DLD1 (cell line): ENCODE data around the gene CHST12.

Source experiments
- in situ Hi-C: cut with HindIII; loops from 2 replicates; pipeline ENCODE4 v1.10.0; 2017; ENCODE audit warnings: low sequenced_read_pairs

CHST12 gene

DNA sequence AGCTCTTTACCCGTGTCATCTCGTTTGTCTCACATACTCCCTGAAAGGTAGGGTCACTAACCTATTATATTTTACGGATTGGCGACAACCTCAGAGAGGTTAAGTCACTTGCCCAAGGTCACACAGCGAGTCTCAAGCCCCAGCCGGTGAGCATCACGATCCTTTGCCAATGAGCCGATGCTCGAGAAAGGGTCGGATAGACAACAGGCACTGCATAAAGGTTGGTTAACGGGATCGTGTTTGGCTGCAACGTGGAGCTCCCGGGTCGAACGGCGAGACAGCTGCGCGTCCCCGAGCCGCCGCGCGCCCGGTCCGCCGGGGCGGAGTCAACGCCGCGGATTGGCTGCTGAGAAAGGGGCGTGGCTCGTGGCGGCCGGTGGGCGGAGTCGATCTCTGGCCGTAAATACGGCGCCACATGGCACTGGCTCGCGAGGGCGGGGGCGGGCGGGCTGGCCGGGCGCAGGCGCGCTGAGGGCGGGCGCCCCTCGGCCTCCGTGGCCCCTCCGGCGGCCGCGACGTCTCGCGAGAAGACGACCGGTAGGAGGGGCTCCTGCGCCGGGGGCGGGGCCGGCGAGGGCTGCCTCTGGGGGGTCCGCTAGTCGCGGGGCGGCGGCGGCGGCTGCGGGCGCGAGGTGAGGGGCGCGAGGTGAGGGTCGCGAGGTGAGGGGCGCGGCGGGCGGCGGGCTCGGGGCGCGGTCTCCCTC, at the start of gene CHST12:
TSS of gene CHST12 (plus strand) at position 598 of the 704 bp plus-strand sequence. CDS start 29,029 bp downstream, outside the sequence.
- in situ Hi-C loops: no loop called here

DNA sequence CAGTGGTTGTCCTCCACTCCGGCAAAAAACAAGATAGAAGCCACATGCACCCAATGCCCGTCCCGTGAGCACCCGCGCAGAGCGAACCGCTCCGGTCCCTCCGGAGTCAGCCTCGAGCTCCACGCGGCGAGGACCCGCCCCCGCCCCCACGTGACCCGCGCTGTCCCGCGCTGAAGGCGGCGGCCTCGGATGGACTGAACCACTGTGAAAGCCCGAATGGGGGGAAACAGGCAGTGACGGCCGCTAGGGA, 49.5 kb upstream of the CHST12 start:
- in situ Hi-C loops: no loop called here

DNA sequence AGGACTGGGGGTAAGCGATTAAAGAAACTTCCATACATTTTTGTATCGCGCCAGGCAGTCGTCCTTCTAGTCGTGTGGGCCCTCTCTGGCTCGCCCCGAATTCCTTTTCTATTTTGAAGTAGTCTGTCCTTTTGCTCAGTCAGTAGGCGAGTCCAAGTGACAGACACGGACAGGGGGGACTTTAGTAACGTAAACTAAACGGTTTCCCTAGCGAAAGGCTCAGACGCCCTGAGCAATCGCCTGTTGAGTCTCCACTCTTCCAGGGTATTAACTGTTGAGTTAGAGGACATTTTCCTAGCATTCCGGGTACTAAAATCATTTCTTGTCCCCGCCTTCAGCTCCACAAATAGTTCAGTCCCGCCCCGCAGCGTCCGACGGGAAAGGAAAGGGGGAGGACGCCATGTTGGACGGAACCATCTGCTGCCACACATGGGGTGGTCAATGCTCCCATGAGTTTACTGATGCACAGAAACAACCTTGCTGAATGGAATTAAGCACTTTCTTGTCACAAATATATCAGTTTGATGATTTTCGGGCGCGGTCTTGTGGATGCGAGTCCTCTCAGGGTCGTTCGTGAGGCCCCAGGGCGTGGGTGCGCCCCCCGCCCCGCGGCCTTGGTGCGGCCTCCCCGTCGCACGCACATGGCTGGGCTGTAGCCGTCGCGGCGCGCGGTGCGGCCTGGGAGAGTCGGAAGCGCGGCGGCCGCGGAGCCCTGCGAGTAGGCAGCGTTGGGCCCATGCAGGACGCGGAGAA, 49.0 kb upstream of the CHST12 start, which contains the start of gene EIF3B:
TSS of gene EIF3B (plus strand) at position 642 of the 753 bp plus-strand sequence. CDS start at position 737, 95 bp downstream.
- in situ Hi-C loops: no loop called here

DNA sequence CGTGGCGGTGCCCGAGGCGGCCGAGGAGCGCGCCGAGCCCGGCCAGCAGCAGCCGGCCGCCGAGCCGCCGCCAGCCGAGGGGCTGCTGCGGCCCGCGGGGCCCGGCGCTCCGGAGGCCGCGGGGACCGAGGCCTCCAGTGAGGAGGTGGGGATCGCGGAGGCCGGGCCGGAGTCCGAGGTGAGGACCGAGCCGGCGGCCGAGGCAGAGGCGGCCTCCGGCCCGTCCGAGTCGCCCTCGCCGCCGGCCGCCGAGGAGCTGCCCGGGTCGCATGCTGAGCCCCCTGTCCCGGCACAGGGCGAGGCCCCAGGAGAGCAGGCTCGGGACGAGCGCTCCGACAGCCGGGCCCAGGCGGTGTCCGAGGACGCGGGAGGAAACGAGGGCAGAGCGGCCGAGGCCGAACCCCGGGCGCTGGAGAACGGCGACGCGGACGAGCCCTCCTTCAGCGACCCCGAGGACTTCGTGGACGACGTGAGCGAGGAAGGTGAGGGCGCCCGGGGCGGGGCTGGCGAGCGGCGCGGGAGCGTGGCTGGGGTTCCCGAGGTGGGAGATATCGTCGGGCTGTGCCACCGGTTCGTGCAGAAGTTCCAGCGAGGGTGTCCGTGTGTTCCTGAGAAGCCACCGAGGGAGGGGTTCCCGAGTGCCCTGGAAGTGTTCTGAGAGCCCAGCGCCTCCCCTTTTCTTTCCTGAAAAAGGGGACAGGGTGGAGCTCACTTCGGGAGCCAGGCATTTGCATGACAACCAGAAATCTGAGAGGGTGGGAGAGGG, 48.3 kb upstream of the CHST12 start:
- in situ Hi-C loops: no loop called here

DNA sequence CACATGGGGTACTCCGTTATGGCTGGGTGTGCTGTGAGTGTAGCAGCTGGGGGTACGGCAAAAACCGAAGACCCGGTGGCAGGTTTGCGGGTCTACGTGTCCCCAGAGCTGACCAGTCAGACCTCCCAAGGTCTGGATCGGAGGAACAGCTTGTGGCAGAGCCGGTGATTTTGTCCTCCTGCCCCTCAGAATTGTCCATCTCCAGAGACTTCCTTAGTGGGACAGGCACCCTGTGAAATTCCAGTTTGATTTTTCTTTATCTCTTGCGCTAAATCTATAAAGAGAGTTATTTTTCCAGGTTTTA, 47.8 kb upstream of the CHST12 start:
- in situ Hi-C loops: no loop called here

DNA sequence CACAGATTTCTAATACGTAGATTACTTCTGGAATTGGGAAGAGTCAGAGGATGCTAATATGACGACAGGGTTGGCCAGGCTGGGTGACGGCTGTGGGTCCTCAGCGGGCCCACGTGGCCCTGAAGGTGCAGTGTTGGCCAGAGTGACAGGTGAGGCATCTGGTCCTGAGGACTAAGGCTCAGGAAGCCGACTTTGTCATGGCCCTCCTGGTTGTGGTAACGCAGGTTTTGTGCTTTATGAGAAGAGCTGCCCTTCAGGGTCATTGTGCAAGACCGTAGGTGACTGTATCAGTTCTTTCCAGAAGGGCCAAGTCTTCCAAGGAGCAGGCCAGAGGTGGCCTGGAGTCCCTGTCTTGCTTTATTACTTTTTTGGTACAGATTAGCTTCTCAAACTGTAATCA, 46.2 kb upstream of the CHST12 start:
- in situ Hi-C loops: no loop called here

DNA sequence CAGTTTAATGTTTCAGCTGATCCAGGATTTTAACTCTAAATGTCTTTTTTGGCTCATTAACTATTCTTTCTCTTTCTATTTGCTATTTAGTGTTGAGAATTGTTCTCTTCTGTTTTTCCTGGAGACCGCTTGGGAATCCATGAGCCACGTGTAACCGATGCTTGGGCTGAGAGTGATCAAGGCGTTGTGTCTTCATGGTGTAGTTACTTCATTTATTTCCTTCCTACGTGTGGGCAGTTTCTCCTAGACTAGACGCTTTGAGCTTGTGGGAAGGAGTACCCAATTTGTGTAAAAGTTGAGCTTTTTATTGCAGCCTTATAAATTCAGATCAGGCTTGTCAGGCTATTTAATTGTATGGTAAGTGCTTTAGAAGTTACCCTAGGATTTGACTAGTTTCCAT, 45.8 kb upstream of the CHST12 start:
- in situ Hi-C loops: no loop called here

DNA sequence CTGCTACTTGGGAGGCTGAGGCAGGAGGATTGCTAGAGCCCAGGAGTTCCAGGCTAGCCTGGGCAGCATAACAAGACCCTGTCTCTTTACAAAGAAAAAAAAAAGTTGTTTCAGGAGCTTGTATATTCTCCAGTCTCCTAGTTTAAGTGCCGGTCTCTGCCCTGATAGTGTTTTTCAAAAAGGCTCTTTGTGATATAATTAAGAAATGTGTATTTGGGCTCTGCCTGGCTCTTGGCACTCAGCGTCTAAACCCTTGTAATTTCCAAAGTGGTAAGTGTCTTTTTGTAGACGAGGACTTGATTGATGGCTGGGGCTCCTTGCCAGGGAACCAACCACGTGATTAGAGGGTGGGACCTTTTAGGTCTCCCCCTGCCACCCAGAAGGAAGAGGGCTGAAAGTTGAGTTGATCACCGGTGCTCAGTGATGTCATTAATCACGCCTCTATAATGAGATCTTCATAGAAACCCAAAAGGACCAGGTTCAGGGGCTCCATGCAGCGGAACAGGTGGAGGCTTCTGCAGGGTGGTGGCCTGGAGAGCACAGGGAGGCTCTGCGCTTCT, 44.4 kb upstream of the CHST12 start:
- in situ Hi-C loops: no loop called here

DNA sequence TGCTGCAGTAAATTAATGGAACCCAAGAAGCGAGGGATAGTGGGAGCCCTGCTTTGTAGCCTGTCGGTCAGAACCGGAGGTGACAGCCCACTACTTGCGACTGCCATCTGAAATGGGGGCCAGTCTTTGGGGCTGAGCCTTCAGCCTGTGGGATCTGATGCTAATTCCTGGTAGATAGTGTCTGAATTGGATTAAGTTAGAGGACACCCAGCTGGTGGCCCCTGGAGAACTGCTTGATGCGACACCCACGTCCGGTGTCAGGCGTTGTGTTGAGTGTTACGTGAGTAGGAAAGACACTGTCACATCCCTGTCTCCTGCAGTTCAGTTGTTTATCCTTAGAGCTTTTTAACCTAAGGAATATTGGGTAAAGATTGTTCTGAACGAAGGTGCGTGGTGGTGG, 43.8 kb upstream of the CHST12 start:
- in situ Hi-C loops: no loop called here

DNA sequence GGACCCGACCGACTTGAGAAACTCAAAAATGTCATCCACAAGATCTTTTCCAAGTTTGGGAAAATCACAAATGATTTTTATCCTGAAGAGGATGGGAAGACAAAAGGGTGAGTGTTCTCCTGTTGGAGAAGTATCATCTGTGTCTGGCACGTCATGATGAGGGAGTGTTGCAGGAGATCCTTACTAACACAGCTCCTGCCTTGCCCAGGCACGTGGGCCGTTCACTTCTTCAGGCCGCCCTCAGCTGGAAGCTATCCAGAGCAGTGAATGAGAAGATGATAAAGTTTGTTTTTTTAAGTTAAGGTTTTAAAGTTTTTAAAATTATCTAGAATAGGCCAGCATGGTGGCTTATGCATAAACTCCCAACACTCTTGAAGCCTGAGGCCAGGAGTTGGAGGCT, 42.6 kb upstream of the CHST12 start:
- in situ Hi-C loops: no loop called here

DNA sequence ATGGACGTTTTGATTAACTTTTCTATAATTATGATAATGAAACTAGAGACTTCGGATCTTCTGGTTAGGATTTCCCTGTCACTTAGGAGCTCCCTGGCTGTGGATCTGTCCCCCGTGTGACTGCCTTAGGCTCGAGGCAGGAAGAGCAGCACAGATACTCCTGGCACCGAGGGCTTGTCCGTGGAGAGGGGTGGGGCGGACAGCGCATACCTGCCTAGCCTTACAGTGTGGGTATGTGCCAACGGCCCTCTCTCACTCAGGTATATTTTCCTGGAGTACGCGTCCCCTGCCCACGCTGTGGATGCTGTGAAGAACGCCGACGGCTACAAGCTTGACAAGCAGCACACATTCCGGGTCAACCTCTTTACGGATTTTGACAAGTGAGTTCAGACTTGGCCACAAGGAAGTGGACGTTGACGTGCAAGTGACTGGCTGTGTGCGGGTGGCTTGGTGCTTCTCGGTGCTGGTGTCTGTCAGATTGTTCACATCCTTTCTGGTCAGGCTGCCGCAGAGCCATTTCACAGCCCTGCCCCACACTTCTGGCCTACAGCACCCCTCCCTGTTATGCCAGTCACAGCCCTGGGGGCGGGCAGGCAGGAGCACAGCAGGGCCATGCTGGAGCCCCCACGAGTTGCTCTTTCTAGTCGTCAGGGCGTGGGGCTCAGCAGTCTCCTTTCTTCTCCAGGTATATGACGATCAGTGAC, 40.9 kb upstream of the CHST12 start:
- in situ Hi-C loops: no loop called here

DNA sequence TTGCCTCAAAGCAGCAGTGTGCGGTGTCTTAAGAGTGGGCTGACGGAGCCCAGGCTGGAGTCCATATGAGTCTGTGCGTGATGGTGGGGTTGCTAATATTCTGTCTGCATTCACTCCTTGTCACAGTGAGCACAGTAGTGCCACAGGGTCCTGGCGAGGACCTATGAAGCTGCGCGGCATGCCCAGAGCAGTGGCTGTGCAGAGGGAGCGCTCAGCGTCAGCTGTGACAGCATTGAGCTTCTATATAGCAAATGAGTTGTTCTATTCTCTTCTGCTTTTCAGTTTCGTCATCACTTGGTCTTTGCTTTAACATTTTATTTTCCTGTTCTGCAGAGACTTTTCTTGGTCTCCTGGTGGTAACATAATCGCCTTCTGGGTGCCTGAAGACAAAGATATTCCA, 34.3 kb upstream of the CHST12 start:
- in situ Hi-C loops: no loop called here

DNA sequence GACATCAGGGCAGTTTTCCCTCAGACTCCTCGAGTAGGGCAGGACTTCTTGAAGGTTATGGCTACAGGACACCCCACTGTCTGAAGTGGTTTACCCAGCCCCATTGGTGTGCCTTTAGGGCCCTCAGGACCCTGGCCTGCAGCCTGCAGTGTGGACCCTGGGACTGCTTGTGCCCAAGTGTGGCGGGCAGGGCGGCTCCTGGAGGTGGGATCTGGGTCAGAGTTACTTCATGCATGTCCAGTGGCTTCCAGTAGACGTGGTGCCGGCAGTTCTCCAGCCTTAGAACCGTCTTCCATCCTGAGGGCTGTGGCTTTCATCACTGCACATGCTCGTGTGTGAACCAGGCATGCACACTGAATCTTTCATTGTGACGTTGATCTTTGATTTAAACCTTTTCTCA, 32.1 kb upstream of the CHST12 start:
- in situ Hi-C loops: no loop called here

DNA sequence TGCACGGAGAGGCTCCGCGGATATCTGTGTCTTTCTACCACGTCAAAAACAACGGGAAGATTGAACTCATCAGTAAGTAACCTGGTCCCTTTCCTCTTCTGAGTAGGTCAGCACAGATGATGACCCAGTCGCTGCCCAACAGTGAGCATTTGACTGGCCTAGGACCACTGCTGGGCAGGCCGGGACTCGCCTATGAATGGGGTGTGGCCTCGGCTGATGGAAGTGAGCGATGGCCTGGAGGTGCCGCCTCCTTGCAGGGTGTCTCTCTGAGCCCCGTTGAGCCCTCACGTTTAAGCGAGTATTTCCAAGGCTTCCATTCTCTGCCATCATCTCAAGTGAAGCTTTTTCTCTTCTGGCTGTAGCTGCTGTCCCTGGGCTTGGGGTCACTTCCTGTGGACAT, 30.7 kb upstream of the CHST12 start:
- in situ Hi-C loops: no loop called here

DNA sequence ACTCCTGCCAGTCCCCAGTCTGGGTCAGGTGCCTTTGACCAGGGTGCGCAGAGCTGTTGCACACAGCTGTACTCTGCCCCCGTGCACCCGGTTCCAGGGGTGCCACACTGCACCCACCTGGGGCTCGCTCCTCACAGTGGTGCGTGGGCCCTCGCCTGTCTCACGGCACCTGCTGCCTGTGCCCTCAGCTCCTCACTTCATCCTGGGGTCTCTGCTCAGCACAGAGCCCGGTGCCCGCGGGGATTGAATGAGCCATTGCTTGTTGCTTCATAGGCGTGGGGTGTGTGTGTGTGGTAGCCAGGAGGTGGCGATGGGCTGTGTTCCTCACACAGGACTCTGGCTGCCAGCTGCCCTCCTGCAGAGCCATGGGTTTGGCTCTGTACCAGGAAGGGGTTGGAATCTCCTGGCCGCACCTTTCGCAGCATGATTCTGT, 30.3 kb upstream of the CHST12 start:
- in situ Hi-C loops: no loop called here

DNA sequence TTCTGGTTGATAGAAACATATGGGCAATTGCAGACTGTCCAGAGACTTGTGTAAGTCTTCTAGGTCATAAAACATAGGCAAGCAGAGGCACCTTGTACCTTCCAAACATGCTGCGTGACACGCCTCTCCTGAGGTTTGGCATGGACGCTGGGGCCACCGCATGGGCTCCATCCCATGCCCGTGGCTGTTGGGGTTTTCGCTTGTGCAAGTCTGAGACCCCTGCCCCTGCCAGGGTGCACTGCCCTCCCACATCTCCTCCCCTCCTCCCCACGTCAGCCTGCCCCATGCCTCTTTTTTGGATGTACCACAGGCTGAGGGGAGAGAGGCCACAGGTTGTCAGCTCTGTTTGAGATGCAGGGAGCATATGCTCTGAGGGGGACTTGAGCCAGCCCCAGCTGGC, 29.8 kb upstream of the CHST12 start:
- in situ Hi-C loops: no loop called here

DNA sequence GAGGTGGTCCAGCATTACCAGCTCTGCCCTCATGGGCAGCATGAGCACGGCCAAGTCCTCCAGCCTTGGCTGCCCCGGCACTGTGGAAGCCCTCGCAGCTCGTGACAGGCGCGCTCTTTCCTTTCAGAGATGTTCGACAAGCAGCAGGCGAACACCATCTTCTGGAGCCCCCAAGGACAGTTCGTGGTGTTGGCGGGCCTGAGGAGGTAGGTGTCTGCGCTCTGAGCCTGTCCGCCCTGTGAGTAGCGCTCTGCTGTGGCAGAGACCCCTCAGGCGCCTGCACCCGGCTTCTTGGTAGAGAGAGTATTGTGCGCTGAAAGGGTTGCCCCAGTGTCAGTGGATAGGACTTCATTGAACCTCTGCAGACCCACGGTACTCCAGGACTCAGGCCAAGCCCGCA, 29.0 kb upstream of the CHST12 start:
- in situ Hi-C loops: no loop called here

DNA sequence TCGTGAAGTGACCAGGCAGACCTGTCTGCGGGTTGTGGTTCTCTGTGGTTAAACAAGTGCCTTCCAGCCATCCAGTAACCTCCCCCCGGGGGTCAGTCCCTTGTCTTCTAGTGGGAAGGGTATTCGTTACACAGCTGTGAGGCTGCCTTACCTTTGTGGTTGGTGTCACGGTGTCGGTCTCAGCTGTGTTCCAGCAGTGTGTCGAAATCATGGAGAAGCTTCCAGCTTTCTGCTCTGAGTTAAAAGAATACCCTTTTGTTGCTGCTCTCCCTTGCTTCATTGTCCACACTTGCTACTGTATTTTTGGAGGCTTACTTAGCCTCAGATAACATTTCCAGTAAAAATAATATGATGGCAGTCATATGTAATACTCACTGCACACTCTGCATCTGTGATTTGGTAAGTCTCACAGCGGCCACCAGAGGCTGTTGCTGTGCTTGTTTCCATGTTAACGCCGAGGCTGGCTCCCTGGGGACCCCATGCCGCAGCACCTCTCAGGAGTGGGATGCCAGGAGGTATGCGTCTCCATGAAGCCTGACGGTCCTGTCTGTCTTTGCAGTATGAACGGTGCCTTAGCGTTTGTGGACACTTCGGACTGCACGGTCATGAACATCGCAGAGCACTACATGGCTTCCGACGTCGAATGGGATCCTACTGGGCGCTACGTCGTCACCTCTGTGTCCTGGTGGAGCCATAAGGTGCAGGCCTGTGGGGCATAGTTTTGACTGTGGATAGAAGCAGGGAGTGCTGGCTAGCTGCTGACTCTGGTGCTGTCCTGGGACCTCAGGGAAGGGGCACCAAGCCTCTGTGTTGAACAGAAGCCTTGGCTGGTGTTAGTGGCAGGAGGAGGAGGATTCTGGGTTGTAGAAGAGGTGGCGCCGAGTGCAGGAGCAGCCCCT, 28.3 kb upstream of the CHST12 start:
- in situ Hi-C loops: no loop called here

DNA sequence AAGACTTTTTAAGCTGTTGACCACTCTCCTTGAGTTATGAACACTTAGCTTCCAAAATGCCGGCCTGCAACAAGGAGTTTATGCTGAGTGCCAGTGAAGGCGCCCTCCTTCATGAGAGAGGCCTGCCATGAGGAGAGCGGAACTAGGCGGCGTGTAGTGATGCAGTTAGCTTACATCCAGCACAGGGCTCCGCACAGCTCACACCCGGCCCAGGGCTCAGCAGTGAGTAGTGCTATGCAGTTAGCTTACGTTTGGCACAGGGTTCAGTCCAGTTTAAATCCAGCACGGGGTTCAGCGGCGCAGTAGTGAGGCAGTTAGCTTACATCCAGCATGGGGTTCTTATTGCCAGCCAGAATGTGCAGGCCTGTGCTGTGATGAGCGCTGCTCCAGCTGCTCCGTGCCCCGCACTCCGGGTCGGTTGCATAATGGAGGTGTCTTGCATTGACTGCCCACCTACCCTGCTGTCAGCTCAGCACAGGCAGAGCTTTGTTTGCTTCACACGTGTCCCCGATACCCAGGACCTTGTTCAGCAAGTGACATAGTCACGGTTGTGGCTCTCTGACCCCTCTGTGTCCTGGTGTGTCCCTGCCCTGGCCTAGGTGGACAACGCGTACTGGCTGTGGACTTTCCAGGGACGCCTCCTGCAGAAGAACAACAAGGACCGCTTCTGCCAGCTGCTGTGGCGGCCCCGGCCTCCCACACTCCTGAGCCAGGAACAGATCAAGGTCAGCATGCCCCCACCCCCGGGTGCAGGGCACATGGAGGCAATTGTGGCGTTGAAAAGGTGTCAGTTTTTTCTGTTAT, 26.9 kb upstream of the CHST12 start:
- in situ Hi-C loops: no loop called here
